Fibroblast of lung (primary cell): Measurements from ENCODE around the gene SLC9A5. TPM values are rescaled to one million over a fixed set of nuclear protein-coding genes. Genes with fewer than 3 reads are reported as not detected.

Source experiments
- DNase-seq, 2 donors: peaks; one replicate each; pipeline versions ENCODE4 v3.0.0 to v3.0.0-alpha.2; 2010; ENCODE audit warnings: low read depth in 2 of 2
- H2AFZ ChIP-seq: 2 replicates; pipeline ENCODE4 v1.5.1; 2012; ENCODE audit warnings: low read length, control low read depth, inconsistent platforms
- H3K27ac ChIP-seq: 2 replicates; pipeline ENCODE4 v1.5.1; 2011; ENCODE audit warnings: low read length, control low read depth; ENCODE audit not compliant: insufficient read depth
- H3K27me3 ChIP-seq: 2 replicates; pipeline ENCODE4 v1.5.1; 2011; ENCODE audit warnings: mild to moderate bottlenecking, low read length; ENCODE audit not compliant: control insufficient read depth, insufficient read depth
- H3K36me3 ChIP-seq: 2 replicates; pipeline ENCODE4 v1.5.1; 2011; ENCODE audit warnings: low read length; ENCODE audit not compliant: control insufficient read depth, insufficient read depth
- H3K4me1 ChIP-seq: 2 replicates; pipeline ENCODE4 v1.5.1; 2011; ENCODE audit warnings: low read length; ENCODE audit not compliant: control insufficient read depth, insufficient read depth; ENCODE audit errors: extremely low read depth
- H3K4me2 ChIP-seq: 2 replicates; pipeline ENCODE4 v1.5.1; 2011; ENCODE audit warnings: low read length, control low read depth; ENCODE audit not compliant: insufficient read depth; ENCODE audit errors: extremely low read depth
- H3K4me3 ChIP-seq, 4 experiments: fragments of 200-600 bp in 1 of 4; sonication (generic) in 1 of 4; replicated peaks in 1 of 4; 2 replicates each; pipeline ENCODE4 v1.5.1; 2011 to 2016; ENCODE audit warnings: low read length in 4 of 4, low read depth in 3 of 4, mild to moderate bottlenecking in 3 of 4, control low read depth in 2 of 4, inconsistent platforms in 1 of 4, mixed read lengths in 1 of 4; ENCODE audit not compliant: insufficient read depth in 1 of 4; ENCODE audit errors: control extremely low read depth in 1 of 4
- H3K79me2 ChIP-seq: 2 replicates; pipeline ENCODE4 v1.5.1; 2012; ENCODE audit warnings: mild to moderate bottlenecking, low read length, inconsistent platforms; ENCODE audit not compliant: control insufficient read depth, insufficient read depth
- H3K9ac ChIP-seq: 2 replicates; pipeline ENCODE4 v1.5.1; 2011; ENCODE audit warnings: mild to moderate bottlenecking, low read length, control low read depth; ENCODE audit not compliant: insufficient read depth
- H3K9me3 ChIP-seq: 2 replicates; pipeline ENCODE4 v1.5.1; 2012; ENCODE audit warnings: low read depth, low read length; ENCODE audit not compliant: control insufficient read depth, insufficient read depth
- H4K20me1 ChIP-seq: 2 replicates; pipeline ENCODE4 v1.5.1; 2011; ENCODE audit warnings: low read length; ENCODE audit not compliant: control insufficient read depth, insufficient read depth; ENCODE audit errors: extremely low read depth
- CTCF ChIP-seq, 2 donors: IDR thresholded peaks in 1 of 2; conservative IDR thresholded peaks in 1 of 2; 1 replicate in 1 of 2; 2 replicates in 1 of 2; pipeline ENCODE4 v1.5.1; 2011 to 2012; ENCODE audit warnings: low read length in 2 of 2, control low read depth in 1 of 2, inconsistent platforms in 1 of 2, low read depth in 1 of 2, mild to moderate bottlenecking in 1 of 2
- EZH2 ChIP-seq: IDR thresholded peaks from 2 replicates; pipeline ENCODE4 v1.5.1; 2012; ENCODE audit warnings: low read length, control low read depth, mild to moderate bottlenecking; ENCODE audit errors: missing control alignments
- polyA plus RNA-seq, 2 donors: library from polyadenylated mRNA; depleted of rRNA in 1 of 2; stranded (reverse) in 1 of 2; unstranded in 1 of 2; fragments of >200 nt; gene quantifications; 2 replicates each; pipeline ENCODE4 v1.2.1, GENCODE V29; 2011 to 2012; ENCODE audit warnings: missing spikeins in 1 of 2
- total RNA-seq: library from RNA; depleted of rRNA; stranded (reverse); fragments of >200 nt; gene quantifications from 2 replicates; pipeline ENCODE4 v1.2.1, GENCODE V29; 2014

SLC9A5 gene
- total and polyA plus RNA-seq, 2 donors (not counting 1 experiment from before 2014, with no cell fraction given), result 2.0 to 2.3 TPM

GRCh38 chr16:67264866-67265265 is 16.1 kb downstream of the SLC9A5 start:
- Histone ChIP-seq H3K4me1 (peaks cover 12% of the 10 kb centered on the region), H3K4me3 (no peak overlapping the region), H2AFZ (no peak overlapping the region), H4K20me1 (no peaks in the 10 kb centered on the region), H3K9me3 (no peaks in the 10 kb centered on the region), H3K27ac (no peak overlapping the region), H3K27me3 (no peaks in the 10 kb centered on the region), H3K36me3 (no peaks in the 10 kb centered on the region), H3K9ac (no peak overlapping the region), H3K4me2 (no peak overlapping the region), H3K79me2 (no peaks in the 10 kb centered on the region)
- DNase-seq, result no peak
- TF ChIP-seq EZH2 (no peak), CTCF (conservative IDR thresholded peaks at IDR 0.05 in 1 of 2, IDR thresholded peaks at IDR 0.05 in 1 of 2; ENCODE audit: low read depth in 1 of 2, low read length in 2 of 2) (no peak)

- DNase-seq, result no peak
- peaks cover 3% of the 10 kb centered on the region for H3K36me3 ChIP-seq
- TF ChIP-seq CTCF (conservative IDR thresholded peaks at IDR 0.05 in 1 of 2, IDR thresholded peaks at IDR 0.05 in 1 of 2; ENCODE audit: low read depth in 1 of 2, low read length in 2 of 2) (no peak), EZH2 (no peak)
- H3K4me2 ChIP-seq, result no peak overlapping the region
- H4K20me1 ChIP-seq, result no peaks in the 10 kb centered on the region
- no peak overlapping the region for H2AFZ ChIP-seq
- no peak overlapping the region for H3K9ac ChIP-seq
- no peaks in the 10 kb centered on the region for H3K27me3 ChIP-seq
- no peak overlapping the region for H3K4me3 ChIP-seq
- peaks cover 12% of the 10 kb centered on the region for H3K4me1 ChIP-seq
- no peaks in the 10 kb centered on the region for H3K9me3 ChIP-seq
- no peak overlapping the region for H3K27ac ChIP-seq
- no peaks in the 10 kb centered on the region for H3K79me2 ChIP-seq
Observed at GRCh38 chr16:67265834-67266233, 17.1 kb downstream of the SLC9A5 start.

- H3K9me3 ChIP-seq, result no peaks in the 10 kb centered on the region
- H3K27me3 ChIP-seq, result no peaks in the 10 kb centered on the region
- peaks cover 12% of the 10 kb centered on the region for H3K4me1 ChIP-seq
- H3K4me2 ChIP-seq, result no peak overlapping the region
- DNase-seq, result peak; percentile 86 to 97
- H4K20me1 ChIP-seq, result no peaks in the 10 kb centered on the region
- no peak overlapping the region for H3K4me3 ChIP-seq
- H2AFZ ChIP-seq, result no peak overlapping the region
- no peak overlapping the region for H3K27ac ChIP-seq
- H3K36me3 ChIP-seq, result peaks cover 8% of the 10 kb centered on the region
- no peaks in the 10 kb centered on the region for H3K79me2 ChIP-seq
- TF ChIP-seq EZH2 (no peak), CTCF (conservative IDR thresholded peaks at IDR 0.05 in 1 of 2, IDR thresholded peaks at IDR 0.05 in 1 of 2; ENCODE audit: low read depth in 1 of 2, low read length in 2 of 2) (no peak)
- H3K9ac ChIP-seq, result no peak overlapping the region
Observed at GRCh38 chr16:67268136-67268579, 19.4 kb downstream of the SLC9A5 start.
